NCI-H2081 treated with DMSO at 0.1 percent for 48 hours (cell line): ENCODE measurements around the gene ANGPTL2.

Experiments
- DNase-seq: peaks from one replicate; lab custom pipeline; 2025; lab: John Stamatoyannopoulos, UW

The ANGPTL2 gene

DNA sequence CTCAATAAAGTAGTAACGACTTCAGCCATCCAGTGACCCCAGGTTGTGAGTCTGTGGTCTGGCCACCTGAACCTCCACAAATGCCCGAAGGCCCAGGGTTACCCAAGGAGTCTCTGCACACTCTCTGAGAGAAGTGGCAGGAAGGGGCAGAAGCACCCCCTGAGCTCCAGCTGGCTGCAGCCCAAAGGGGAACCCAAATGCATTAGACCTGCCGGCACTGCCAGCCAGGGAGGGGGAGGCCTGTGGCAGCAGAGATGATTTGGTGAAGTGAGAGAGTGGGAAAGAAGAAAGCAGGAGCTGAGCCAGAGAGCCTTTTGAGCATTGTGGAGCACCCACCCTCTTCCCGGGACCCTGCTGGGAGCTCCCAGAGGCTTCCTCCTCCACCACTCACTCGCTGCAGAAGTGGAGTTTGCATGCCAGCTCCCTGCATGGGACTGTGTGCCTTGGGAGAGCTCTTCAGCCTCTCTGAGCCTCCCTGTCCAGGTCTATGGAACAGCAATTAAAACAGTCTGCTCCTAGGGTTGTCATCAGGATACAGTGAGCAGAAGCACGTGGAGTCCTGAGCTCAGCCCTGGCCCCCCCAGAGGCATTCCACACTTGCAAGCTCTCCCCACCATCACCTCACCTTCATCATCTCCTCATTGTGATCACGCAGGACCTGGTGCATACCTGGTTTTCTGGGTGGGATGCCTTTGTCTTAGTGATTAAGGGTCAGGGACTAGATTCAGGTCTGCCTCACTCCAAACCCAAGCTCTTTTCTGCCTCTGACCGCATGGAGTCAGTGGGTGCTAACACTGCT lies 13.8 kb upstream of the ANGPTL2 start:
- no peak for DNase-seq

DNA sequence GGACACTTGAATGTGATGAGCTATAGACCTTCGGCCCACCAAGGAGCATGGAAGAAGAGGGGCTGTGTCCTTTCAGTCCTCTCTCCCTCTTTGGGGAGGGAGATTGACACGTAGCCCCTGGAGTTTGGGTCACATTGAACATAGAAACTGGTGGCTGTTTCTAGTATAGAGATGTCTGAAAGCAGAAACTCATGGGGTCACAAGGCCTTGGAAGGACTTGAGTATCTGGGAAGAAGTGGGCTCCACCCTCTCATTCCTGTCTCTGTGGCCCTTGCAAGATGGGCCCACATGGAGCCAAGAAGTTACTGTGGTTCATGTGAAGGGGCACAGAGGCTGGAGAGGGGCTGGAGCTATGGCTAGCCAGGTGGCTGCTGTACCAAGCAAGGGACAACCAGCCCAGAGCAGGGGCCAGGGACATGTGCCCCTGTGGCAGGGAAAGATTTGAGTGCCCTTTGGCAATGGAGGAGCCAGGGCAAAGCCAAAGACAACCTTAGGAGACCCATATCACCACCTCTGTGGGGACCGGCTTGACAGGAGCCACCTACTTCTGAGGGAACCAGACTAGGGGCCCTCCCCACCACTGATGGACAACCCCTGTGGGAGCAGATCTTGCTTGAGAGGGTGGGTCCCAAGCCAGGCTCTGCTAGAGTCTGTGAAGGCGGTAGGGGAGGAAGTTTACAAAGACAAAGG lies 12.8 kb upstream of the ANGPTL2 start:
- no peak for DNase-seq

DNA sequence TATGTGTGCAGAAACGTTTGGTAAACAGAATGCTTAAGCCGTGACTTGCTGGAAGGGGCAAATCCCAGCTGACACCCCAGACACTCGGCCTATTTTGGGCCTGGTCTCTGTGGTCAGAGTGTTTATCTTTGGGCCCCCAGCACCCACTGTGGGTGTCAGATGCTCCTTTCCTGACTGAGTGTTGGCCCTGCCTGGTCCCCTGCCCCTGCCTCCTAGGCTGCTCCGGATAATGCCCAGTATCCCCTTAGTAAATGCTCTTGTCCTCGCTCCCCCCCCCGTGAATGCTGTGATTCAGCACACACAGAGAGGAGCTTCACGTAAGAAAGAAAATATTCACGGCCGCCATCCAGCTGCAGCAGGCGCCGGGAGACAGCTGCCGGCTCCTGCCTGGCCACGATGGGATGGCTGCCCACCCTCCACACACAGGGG lies 11.3 kb upstream of the ANGPTL2 start:
- no peak for DNase-seq

DNA sequence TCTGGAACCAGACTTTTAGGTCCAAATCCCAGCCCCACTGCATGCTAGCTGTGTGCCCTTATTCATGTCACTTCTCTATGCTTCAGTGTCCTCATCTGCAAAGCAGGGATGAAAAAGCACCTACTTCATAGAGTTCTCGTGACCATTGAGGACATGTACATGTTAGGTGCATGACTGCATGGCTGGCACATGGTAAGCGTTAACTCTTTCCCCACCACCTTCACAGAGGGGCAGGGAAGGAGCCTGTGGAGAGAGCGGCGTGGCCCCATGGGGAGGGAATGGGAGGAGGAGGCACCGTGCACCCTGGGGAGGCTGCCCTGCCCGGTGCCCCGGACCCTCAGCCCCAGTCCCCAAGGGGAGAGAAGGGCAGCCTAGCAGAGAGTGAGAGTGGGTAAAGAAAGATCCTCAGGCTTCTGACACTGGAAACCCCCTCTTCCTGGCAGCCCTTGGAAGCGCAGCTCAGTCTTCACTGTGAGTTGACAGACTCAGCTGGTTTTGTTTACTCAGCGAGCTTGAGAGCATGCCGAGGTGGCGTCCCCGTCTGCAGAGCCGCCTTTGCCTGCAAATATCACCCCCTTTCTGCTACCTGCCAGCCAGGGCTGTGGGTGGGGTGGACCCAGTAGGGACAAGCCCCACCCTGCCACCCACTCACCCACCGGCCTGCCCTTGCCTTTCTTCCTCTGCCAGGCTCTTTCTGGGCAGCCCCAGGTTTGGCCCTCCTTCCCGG lies 10.6 kb upstream of the ANGPTL2 start:
- DNase-seq, result no peak

DNA sequence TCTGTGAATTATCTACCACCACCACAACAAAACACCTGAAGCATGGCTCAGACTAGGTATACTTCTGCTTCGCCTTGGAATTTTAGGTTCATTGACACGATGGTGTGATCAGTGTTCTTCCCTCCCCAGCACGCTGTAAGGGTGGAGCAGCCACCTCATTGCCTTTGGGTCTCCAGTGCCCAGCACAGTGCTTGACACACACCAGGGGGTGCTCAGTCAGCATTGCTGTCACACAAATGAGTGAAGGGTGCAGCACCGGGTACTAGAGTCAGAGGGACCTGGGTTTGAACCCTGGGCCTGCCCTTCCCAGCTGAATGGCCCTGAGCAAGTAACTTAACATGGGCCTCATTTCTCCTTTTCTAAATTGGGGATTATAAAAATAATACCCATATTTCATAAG lies 9.9 kb upstream of the ANGPTL2 start:
- DNase-seq, result no peak

DNA sequence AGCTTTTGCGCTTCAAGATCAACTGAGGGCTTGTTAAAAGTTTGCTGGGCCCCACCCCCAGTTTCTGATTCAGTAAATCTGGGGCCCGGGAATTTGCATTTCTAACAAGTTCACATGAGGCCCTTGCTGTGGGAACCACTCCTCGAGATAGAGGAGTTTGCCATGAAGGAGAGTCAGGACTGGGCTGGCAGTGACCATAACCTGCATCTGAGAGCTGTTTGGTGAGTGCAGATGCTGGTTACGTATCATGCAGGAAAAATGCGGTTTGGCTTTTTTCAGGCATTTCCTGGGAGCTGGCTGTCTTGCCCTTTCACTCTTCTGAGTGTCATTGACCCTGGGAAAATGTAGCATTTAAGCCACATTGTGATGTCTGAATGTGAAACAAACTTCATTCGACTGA lies 9.4 kb upstream of the ANGPTL2 start:
- DNase-seq, result no peak

DNA sequence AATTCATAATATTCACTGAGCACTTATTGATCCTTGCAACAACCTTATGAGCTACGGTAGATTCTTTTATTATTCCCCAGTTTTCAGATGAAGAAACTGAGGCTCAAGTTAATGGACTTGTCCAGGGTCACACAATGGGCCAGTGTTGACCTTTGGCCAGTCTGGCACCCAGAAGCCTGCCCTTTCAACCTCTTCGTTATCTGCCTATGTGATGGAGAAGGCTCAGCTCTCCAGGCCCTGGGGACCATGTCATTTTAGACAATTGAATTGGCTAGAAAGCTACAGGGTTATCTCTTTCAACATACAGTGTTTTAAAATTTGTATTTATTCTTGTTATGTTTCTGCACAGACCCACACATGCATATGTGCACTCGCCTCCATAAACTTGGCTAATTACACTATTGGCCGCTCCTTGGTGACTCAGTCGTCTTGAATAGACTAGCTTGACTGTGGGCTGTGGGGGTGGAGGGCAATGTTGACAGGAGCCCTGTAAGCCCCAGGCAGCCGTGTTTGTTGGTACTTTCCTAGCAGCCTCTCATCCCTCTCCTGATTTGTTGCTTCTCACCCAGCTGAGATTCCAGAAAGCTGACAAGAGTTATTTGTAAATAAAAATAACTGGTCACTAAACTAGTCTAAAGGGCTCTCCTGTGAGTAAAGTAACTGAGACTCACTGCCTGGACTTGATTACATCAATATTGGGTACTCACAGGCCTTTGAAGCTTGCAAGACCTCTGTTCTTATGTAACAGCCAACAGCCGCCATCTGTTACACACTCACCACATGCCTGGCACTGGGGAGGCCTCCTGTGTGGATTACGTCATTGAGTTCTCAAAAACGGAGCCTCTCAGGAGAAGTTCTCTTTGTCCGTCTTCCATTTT lies 8.5 kb upstream of the ANGPTL2 start:
- DNase-seq, result no peak

DNA sequence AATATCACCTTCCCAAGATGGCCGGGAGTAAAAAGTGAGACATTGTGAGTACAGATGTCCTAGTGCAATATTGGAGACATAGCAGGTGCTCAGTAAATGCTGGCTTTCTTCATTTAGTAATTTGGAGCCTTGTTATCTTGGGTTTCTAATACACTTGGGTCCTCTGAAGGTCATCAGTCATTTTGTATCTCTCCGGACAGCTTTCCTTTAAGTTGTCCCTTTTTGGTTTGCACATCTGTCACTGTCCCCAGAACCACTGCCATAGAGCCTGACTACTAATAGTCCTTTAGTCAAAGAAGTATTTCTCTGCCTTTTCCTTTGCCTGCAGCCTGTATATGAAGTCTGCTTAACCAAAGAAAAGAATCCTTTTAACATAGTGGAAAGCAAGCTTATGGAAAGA lies 7.8 kb upstream of the ANGPTL2 start:
- no peak for DNase-seq

DNA sequence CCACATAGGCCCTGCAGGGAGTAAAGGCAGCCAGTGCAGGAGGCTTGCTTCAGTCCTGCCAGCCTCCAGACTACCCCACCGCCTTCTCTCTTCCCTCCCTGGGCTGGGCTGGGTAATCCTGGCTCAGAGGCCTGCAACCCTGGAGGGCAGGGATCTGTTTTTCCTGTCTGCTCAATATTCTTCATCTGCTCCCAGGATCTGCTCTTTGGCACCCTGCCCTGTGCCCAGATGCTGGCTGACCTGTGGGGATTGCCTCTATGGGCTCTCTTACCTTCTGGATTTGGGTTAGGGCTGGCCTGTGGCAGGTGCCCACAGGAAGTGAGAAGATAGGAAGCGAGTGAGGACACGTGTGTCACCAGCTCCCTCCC lies 7.3 kb upstream of the ANGPTL2 start:
- no peak for DNase-seq

DNA sequence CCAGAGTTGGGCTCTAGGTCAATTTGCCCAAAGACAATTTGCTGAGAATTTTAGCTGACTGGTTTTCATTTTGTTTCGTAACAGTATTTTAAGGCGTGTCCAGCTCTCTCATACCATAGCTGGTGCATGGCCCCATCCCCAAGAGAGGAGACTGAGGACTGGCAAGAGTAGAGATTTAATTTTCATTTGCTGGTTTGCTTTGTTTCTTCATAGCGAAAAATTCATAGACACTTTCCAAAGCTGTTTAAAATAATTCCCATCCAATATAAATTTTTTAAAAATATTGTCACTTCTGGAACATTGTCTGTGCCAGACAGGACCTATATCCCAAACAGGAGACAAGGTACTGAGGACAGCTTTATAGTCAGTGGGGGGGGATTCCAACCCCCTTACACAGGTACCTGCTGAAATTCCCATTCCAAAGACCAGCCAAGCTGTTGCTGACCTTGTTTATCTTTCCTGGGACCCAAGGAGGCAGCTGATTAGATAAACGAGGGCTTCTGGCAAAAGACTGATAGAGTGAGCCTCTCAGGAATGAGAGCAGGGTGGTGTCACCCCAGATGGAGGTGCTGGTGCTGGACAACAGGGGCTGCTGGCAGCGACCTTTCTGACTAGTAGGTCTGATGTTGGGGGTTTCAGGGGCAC lies 6.8 kb upstream of the ANGPTL2 start:
- DNase-seq, result no peak

DNA sequence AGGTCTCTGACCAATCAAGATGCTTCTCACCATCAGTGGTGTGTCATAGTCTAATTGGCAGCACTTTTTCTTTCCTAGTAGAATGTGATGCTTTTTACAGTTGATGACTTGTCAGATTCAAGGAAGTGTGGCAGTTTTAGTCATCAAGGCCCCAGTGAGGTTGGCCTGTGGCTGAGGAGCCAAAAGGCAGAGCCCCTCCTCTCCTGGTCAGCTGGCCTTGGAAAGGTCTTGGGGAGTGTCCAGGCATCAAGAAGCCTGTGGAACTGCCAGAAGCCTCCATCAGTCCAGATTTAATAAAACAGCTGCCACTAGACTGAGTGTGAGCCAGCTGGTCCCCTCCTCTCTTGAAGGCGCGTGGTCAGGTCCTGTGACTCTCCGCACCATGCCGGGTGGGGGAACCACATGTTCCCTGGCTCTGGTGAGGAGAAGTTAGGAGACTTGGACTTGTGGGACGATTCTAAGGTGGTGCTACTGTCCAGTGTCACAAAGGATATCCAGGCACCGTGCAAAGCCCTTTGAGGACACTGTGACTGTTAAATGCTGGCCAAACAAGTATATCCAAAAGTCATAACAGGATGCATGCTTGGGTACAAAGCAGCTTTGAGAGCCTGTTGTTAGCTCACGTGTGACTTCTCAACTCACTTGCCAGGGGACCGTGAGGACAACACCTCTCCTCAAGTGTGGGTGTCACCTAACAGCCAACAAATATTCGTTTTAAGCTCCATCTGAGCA lies 6.1 kb upstream of the ANGPTL2 start:
- DNase-seq, result no peak

DNA sequence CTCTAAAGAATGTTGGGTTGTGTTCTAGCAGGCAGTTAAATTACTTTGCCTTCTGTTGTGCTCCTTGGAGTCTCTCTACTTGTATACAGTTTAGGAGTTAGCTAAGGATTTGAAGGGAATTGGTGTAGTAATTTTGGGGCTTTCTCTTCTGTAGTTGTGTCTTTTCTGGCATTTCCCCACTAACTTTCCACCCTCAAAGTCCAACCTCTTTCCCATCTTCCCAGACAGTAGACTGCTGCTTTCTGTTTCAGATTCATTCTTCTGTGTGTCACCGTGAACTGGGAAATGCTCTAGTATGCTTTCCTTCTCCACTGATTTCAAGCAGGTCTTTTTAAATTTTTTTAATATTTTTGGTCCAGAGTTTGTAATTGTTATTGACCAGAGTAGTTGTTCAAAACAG lies 4.5 kb upstream of the ANGPTL2 start:
- DNase-seq, result no peak

DNA sequence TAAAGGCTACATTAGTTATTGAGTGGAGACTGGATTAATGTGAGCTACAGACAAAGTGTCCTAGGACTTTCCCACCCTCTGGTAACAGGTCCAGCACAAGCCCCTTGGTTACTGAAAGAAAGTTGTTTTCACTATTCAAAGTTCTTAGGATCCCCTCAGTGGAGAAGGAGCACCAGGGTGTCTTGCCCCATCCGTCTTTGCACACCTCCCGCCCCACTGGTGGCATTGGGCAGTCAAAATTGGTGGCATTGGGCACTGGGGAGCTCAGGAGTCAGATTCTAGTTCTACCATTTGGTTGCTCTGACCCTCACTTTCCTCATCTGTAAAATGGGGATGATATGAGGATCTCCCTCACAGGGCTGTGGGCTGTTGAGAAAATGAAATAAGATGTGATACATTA lies 2.4 kb upstream of the ANGPTL2 start:
- no peak for DNase-seq

DNA sequence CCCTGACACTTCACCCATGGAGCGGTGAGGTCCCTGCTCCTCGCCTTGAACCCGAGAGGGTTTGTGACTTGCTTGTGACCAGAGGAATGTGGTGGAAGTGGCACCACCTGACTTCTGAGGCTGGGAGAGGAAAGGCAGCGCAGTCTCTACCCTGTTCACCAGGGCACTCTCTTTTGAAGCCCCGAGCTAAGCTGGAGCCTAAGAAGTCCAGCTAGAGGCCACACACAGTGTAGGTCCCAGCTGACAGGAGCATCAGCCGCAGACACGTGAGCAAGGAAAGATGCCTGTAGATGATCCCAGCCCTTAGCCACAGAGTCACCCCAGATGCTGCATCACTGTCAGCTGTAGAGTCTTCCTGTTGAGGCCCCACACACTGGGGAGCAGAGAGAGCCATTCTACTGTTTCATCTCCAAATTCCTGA lies 1.7 kb upstream of the ANGPTL2 start:
- DNase-seq, result no peak

DNA sequence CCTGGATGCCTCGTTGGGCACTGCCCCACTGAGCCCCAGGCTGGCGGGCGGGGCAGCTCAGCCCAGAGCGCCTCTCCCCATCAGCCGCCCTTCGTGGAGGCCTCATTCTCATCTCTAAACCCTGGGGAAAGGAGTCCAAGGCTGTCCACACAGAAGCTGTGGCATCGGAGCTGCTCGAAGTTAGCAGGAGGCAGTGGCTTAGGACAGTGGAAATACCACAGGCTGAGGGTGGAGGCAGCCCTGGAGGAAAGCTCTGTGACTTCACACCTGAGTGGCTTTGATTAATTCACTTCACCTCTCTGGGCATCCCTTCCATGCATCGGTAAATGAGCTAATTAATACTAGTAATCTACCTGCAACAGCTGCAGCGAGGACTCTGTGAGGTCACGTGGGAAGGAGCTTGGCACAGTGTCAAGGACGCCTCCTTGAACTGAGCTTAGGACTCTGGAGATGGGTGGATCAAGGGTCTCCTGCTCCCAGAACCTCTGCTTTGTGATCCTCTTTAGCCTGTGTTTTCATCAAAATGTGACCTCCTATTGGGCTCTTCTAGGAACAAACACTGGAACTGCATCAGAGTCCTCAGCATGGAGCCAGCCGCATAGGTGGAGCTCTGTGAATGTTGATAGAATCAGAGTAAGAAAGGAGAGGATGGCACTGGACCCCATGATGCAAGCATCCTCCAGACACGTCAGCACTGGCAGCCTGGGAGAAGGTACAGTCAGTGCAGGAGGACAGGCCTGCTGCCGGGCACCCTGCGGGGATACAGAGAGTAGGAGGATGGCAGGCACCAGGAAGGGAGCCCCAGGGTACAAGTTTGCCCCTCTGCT lies 842 bp upstream of the ANGPTL2 start:
- no peak for DNase-seq

DNA sequence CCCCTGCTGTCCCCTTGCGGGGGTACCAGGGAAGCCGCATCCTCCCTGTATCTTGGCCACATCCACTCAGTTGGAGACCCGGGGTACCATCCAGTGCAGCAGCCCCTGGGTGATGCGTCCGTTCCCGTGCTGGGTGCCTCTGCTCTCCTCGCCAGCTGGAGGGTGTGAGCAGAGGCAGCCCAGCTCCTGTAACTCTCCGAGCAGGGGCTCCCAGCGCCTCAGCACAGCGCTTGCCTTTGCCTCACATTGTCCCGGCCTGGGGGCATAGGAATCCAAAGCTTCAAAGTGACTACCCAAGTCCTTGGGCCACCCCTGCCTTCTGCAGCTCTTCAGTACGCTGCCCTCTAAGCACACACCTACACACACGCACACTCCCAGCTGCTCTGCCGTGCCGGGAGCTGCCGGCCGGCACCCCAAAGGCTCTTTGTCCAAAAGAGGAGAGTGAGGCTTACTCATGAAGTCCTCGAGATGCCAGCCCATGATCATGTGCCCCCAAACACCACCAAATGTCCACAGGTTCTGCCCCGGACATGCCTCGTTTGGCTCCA lies 733 bp downstream of the ANGPTL2 start:
- DNase-seq, result no peak

DNA sequence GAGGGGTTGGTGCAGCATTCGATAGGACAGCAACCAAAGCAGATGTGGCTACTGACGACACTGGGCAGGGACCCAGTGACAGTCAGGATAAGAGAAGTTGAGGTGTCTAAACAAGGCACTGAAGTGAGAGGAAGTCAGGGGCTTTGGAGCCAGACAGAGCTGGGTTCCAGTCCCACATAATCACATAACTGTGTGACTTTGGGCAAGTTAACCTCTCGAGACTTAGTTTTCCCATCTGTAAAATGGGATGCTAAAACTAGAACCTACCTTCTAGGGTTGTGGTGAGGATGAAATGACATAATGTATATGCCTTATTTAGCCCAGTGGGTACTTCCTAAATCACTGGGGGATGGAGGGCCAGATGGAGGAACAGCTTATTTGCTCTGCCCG lies 3.1 kb downstream of the ANGPTL2 start:
- DNase-seq, result no peak

DNA sequence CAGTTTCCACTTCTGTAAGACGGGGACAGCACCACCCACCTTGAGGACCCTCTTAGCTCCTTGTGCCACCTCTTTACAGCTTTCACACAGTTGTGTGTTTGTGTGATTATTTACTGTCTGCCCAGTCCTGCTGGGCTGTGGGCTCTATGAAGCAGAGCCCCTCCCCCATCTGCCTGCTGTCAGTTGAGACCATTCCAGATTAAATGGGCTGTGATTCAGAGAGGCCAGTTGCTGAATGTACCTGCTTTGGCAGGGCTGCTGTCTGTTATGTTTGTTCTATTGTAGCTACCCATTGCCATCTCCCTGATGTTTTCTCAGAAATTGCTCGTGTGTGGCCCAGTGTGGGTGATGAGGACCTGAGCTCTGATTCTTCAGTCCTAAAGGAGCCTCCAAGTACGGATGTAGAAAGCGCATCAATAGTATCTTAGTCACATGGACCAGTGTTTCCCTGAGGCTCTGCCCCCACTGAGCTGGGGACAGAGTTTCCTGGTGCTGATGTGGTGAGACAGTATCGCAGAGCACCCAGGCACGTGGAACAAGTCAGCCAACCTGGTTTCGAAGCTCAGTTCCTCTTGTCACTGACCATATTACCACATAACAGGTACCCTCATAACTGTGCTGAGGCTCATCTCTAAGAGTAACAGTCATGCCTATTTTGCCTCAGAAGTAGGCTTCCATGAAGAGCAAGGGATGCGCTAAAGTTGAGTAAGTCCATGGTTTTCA lies 3.7 kb downstream of the ANGPTL2 start:
- DNase-seq, result no peak

DNA sequence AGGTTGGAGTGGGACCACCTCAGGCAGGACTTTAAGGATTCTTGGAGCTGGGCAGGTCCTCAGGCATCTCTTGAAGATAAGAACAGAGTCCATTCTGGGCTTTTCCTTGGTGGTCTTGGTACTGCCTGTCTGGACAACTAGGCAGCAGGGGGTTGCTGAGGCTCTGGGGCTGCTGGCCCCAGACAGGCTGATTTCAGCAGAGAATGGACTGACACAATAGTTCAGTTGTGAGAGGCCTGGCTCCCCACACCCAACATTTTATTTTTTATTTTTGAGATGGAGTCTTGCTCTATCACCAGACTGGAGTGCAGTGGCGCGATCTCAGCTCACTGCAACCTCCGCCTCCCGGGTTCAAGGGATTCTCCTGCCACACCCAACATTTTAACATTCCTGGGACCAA lies 4.6 kb downstream of the ANGPTL2 start:
- no peak for DNase-seq
